22Rv1 (cell line): ENCODE measurements around the gene NFKBIZ.

Experiments used
- H3K27ac ChIP-seq: fragments of 450-650 bp; 2 replicates; pipeline ENCODE4 v1.5.1; 2017
- ZFX ChIP-seq: fragments of 450-650 bp; IDR thresholded peaks from 2 replicates; pipeline ENCODE4 v1.6.1; 2017; ENCODE audit warnings: antibody characterized with exemption, borderline replicate concordance
- TF ChIP-seq, protein P1 (sequence below): fragments of 450-650 bp; IDR thresholded peaks from 2 replicates; pipeline ENCODE4 v1.5.1; 2017; ENCODE audit warnings: mild to moderate bottlenecking

NFKBIZ gene

DNA sequence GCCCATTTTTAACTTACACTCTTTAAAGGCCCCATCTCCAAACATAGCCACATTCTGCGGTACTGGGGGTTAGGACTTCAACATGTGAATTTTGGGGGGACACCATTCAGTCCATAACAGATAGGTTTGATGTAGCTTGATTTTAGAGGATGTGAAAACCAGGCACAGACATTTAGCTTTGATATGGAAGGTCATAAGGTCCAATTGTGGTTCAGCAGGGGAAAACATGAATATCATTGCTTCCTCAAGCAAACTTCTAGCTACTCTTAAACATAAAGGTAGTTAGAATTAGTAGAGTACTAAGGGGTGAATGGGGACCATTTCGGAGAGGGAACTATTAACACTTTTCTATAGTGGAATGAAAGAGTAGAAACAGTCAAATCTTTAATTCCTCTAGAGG is 13.6 kb upstream of the NFKBIZ start:
- TF ChIP-seq ZFX, result no peak
- TF ChIP-seq, protein P1, sequence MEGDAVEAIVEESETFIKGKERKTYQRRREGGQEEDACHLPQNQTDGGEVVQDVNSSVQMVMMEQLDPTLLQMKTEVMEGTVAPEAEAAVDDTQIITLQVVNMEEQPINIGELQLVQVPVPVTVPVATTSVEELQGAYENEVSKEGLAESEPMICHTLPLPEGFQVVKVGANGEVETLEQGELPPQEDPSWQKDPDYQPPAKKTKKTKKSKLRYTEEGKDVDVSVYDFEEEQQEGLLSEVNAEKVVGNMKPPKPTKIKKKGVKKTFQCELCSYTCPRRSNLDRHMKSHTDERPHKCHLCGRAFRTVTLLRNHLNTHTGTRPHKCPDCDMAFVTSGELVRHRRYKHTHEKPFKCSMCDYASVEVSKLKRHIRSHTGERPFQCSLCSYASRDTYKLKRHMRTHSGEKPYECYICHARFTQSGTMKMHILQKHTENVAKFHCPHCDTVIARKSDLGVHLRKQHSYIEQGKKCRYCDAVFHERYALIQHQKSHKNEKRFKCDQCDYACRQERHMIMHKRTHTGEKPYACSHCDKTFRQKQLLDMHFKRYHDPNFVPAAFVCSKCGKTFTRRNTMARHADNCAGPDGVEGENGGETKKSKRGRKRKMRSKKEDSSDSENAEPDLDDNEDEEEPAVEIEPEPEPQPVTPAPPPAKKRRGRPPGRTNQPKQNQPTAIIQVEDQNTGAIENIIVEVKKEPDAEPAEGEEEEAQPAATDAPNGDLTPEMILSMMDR, result no peak
- no peak overlapping the region for H3K27ac ChIP-seq

DNA sequence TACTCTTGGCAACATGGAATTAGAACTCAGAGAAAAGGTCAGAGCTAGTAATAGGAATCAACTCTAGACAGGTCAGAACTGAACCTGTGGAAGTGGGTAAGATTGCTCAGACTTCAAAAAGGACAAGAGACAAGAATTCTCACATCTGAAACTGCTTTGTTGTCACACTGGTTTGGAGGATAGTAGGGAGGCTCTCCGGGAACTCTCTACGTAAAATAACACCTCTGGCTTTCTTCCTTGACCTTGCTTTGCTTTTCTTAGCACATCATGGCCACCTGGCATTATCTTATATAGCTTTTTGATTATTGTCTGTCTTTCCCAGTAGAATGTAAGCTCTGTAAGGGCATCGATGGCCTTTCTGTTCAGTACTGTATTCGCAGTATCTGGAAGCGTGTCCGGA is 13.2 kb upstream of the NFKBIZ start:
- TF ChIP-seq ZFX, result no peak
- TF ChIP-seq, protein P1, result no peak
- H3K27ac ChIP-seq, result no peak overlapping the region

DNA sequence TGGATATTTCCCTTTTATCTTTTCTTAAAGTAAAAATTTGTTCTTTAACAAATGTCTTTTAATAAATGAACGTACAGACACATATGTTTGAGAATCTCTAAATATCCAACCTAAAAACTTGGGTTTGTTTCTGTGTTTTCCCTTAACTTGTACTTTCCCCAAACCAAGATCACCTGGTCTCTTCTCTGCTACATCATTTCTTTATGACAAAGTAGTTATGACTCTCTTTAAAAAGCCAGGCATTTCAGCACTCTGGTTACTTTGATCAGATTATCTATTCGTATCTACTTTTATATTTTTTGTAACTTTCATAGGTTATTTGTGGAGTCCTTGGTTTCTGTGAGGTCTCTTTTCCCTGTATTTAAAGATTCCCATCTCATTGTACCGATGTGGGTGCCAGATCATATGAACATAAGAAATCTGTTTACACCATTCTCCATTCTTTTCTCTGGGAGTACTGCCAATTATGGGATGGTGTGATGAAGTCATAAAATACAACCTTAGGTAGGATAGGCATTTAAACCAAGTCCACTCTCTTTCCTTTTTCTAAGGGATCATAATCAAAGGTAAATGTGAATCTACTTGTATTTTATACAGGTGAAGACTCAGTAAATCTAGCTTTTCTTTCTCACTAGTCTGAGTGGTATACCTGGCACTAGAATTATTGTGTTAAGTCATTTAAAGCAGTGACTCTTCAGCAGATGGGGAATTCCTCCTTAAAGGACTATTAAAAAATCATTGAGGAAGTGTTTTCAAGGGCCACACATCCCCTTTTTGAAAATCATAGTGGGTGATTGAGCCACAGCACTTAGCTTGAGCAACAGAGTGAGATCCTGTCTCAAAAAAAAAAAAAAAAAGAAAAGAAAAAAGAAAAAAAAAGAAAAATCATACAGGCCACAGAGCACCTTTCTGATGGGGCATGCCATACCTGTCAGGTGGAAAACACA is 12.4 kb upstream of the NFKBIZ start:
- no peak overlapping the region for H3K27ac ChIP-seq
- no peak for TF ChIP-seq ZFX
- TF ChIP-seq, protein P1, result no peak

DNA sequence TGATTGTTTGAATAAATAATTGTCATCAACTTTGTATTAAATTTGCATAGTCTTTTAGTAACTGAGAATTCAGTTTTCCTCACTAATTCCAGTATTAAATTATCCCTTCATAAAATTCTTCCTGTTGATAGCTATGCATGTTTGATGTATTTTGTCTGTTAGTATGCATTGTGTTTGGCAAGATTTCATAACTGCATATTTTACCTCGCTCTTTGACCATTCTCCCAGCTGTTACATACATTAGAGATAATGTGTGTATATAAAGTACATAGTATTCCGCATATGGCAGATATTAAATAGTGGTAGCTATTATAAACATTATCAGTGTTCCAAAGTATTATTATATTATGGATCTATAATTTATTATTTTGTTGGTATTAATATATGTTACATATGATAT is 10.6 kb upstream of the NFKBIZ start:
- H3K27ac ChIP-seq, result no peak overlapping the region
- no peak for TF ChIP-seq ZFX
- TF ChIP-seq, protein P1, result no peak

DNA sequence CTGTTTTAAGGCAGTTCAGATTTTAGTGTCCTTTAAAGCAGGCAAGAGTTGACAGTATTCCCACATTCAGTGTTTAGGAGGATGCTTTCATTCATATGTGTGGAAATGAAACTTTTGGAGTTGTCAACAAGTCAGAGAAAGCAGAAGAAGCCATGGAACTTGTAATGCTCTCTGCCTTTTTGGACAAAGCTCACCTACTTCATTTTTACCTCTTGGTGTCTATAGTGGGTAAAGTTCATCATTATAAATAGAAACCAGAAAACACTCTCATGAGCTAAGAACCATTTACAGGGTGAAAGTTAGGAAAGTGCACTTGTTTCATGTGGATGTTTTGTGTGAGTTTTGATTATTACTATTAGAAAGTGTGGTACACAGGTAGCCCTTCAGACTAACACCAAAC is 9.2 kb upstream of the NFKBIZ start:
- no peak overlapping the region for H3K27ac ChIP-seq
- TF ChIP-seq, protein P1, result no peak
- TF ChIP-seq ZFX, result no peak

DNA sequence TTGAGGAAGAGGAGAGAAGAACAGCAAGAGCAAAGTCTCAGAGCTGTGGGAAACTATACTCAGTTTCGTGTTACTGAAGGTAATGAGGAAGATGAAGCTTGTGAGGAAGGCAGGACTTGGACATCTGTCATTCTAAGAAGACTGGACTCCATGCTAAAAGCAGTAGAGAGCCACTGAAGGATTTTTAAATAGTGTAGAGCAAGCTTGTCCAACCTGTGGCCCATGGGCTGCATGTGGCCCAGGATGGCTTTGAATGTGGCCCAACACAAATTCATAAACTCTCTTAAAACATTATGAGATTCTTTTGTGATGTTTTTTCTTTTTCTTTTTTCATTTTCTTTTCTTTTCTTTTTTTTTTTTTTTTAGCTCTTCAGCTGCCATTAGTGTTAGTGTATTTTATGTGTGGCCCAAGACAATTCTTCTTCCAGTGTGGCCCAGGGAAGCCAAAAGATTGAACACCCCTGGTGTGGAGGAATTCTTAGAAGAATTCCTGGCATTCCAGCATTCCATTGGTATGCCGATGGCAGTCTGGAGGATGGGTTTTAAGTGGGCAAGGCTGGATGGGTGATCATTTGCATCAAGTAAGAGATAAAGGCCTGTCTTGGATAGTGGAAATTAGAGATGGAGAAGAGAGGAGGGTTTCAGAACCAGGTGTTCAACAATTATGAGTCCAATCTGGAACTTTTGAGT is 6.9 kb upstream of the NFKBIZ start:
- TF ChIP-seq ZFX, result no peak
- TF ChIP-seq, protein P1, result no peak

DNA sequence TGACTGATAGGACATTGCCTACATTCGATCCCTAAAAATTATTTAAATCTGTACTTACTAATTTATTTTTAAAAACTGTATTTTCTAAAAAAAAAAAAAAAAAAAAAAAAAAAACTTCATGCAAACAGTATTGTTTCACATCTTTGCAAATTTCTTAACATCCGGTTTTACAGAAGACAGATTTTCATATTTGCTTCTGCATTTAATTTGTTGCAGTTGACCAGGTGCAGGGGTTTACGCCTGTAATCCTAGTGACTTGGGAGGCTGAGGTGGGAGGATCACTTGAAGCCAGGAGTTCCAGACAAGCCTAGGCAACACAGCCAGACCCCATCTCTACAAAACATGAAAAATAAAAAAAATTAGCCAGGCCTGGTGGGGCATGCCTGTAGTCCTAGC is 6.4 kb upstream of the NFKBIZ start:
- H3K27ac ChIP-seq, result no peak overlapping the region

More for the DNA sequence above, 6.9 kb upstream of the NFKBIZ start:
- H3K27ac ChIP-seq, result no peak overlapping the region

More for the DNA sequence above, 6.4 kb upstream of the NFKBIZ start:
- no peak for TF ChIP-seq ZFX
- TF ChIP-seq, protein P1, result no peak
